Spinal cord (tissue), 10 donors: ENCODE data around the gene LMX1B. TPM values are rescaled to one million over a fixed set of nuclear protein-coding genes. Genes with fewer than 3 reads are reported as not detected.

Experiments used
- DNase-seq, 6 donors: peaks; one replicate each; pipeline versions ENCODE4 v3.0.0 to v3.0.0-alpha.2; 2013 to 2015; ENCODE audit warnings: low spot score in 6 of 6, low read depth in 4 of 6
- H3K27ac ChIP-seq: one replicate; pipeline ENCODE4 v1.5.1; 2013; ENCODE audit warnings: low read depth, low read length, control low read depth
- H3K27me3 ChIP-seq: one replicate; pipeline ENCODE4 v1.6.1; 2013; ENCODE audit warnings: low read length; ENCODE audit not compliant: control insufficient read depth, insufficient read depth
- H3K36me3 ChIP-seq: one replicate; pipeline ENCODE4 v1.6.1; 2013; ENCODE audit warnings: low read length; ENCODE audit not compliant: control insufficient read depth, insufficient read depth
- H3K4me1 ChIP-seq: one replicate; pipeline ENCODE4 v1.6.1; 2013; ENCODE audit warnings: low read length; ENCODE audit not compliant: control insufficient read depth, insufficient read depth
- H3K4me3 ChIP-seq: one replicate; pipeline ENCODE4 v1.5.1; 2013; ENCODE audit warnings: low read depth, low read length, control low read depth
- H3K9me3 ChIP-seq: one replicate; pipeline ENCODE4 v1.6.1; 2013; ENCODE audit warnings: low read length; ENCODE audit not compliant: control insufficient read depth, insufficient read depth
- WGBS: methylation state at CpG from one replicate; pipeline ENCODE4 v1.1.5; 2013; ENCODE audit warnings: missing lambda C conversion rate; ENCODE audit not compliant: insufficient coverage; 5-methylcytosine and 5-hydroxymethylcytosine counted together
- polyA plus RNA-seq, 2 donors: library from polyadenylated mRNA; unstranded; fragments of 120-200 nt; gene quantifications; one replicate each; pipeline ENCODE4 v1.2.1, GENCODE V29; 2013; ENCODE audit not compliant: insufficient read length in 2 of 2
- total RNA-seq, 2 donors: library from RNA; depleted of rRNA in 1 of 2; stranded (reverse); fragments of 120-200 nt in 1 of 2; fragments of >200 nt in 1 of 2; gene quantifications; one replicate each; pipeline versions ENCODE4 v1.2.3 to v1.2.4, GENCODE V29; 2013 to 2014
- donor health status: healthy.

The LMX1B gene
- total and polyA plus RNA-seq, 4 donors, result 3.5 to 34.0 (median 17.7) TPM

GRCh38 chr9:126738553-126738952 lies 124.8 kb downstream of the LMX1B start:
- H3K27me3 ChIP-seq, result no peaks in the 10 kb centered on the region
- H3K9me3 ChIP-seq, result peaks cover 8% of the 10 kb centered on the region
- no peak for DNase-seq
- H3K36me3 ChIP-seq, result no peaks in the 10 kb centered on the region
- WGBS, result 78% methylated on average over 1 of the region's 1 CpG
- no peak overlapping the region for H3K27ac ChIP-seq
- no peak overlapping the region for H3K4me3 ChIP-seq
- no peaks in the 10 kb centered on the region for H3K4me1 ChIP-seq

DNA sequence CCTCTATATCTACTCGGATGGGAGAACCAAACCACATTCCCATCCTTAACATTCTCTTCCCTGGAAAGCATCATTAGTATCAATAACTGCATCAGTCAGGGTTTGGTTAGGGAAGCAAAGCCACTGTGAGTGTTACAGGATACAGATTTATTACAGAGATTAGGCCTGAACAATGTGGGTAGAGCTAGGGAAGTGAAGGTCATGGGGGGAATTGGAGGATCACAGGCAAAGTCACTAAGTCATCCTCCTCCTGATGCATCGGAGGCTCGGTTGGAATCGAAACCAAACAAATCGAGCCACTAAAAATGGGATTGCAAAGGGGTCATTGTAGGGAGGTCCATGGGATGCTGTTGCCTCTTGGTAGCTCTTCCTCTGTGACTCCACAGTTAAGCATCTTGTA lies 129.3 kb downstream of the LMX1B start:
- DNase-seq, result no peak
- WGBS, result 98% methylated on average over 4 of the region's 5 CpGs
- no peaks in the 10 kb centered on the region for H3K36me3 ChIP-seq
- H3K9me3 ChIP-seq, result no peaks in the 10 kb centered on the region
- no peak overlapping the region for H3K27ac ChIP-seq
- peaks cover 8% of the 10 kb centered on the region for H3K4me1 ChIP-seq
- no peaks in the 10 kb centered on the region for H3K27me3 ChIP-seq
- H3K4me3 ChIP-seq, result no peak overlapping the region

DNA sequence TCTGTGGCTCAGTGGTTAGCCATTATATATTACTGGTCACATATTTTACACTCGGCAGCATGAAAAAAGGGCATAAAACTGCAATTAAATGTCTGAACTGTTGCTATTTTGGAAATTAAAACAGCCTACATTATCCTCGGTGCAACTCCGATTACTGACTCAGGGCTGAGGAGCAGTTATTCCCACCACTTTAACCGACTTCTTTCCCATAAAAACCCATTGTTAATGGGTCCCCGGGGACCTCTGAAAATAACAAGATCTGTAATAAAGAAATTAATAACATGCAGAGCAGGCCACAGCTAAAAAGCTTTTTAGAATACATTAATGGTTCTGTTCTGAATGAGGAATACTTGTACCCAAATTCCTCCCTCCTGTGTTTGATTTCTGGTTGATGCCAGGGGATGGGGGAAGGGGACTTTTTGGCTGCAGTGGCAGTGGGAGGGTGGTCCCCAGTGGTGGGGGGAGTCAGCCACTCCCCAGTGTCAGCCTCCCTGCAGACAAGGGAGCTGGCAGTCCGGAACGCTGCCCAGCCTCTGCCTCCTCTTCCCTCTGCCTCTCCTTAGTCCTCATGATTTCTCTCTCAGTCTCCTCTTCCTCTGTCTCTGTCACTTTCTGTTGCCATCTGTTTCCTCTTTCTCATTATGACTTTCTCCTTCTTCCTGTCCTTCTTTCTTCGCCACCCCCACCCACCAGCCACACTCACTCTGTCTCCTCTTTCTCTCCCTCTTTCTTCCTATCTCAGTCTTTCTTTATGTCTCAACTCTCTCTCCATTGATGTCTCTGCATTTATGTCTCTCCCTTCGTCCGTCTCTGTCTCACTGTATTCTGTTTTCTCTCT lies 132.1 kb downstream of the LMX1B start:
- Histone ChIP-seq H3K4me1 (peaks cover 8% of the 10 kb centered on the region), H3K4me3 (no peak overlapping the region), H3K27ac (no peak overlapping the region), H3K36me3 (no peaks in the 10 kb centered on the region), H3K9me3 (no peaks in the 10 kb centered on the region), H3K27me3 (no peaks in the 10 kb centered on the region)
- DNase-seq, result peak in 1 of 6 donors; percentile 95
- WGBS, result 41% methylated on average over 5 of the region's 10 CpGs

Other genes starting within 250 kb of the LMX1B start
- gene ZBTB43, start 191.1 kb downstream of the LMX1B start, total RNA-seq, result 10 to 100 TPM; 14.2 to 24.5 TPM
- gene ZBTB43, start 191.1 kb downstream of the LMX1B start, polyA plus RNA-seq, result 10 to 100 TPM; 15.5 to 20.3 TPM
- 10 to 100 TPM; 13.9 to 24.5 TPM for gene ZBTB34, start 246.7 kb downstream of the LMX1B start, total RNA-seq
- 10 to 100 TPM; 11.8 to 16.0 TPM for gene ZBTB34, start 246.7 kb downstream of the LMX1B start, polyA plus RNA-seq